ENCODE data around the gene PLCXD1.
"Not testable (repeated sequence)": the region's sequence is repeated elsewhere in the genome, so short reads cannot be mapped to it uniquely, and the experiment has no call there.

The PLCXD1 gene, protein sequence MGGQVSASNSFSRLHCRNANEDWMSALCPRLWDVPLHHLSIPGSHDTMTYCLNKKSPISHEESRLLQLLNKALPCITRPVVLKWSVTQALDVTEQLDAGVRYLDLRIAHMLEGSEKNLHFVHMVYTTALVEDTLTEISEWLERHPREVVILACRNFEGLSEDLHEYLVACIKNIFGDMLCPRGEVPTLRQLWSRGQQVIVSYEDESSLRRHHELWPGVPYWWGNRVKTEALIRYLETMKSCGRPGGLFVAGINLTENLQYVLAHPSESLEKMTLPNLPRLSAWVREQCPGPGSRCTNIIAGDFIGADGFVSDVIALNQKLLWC

DNA sequence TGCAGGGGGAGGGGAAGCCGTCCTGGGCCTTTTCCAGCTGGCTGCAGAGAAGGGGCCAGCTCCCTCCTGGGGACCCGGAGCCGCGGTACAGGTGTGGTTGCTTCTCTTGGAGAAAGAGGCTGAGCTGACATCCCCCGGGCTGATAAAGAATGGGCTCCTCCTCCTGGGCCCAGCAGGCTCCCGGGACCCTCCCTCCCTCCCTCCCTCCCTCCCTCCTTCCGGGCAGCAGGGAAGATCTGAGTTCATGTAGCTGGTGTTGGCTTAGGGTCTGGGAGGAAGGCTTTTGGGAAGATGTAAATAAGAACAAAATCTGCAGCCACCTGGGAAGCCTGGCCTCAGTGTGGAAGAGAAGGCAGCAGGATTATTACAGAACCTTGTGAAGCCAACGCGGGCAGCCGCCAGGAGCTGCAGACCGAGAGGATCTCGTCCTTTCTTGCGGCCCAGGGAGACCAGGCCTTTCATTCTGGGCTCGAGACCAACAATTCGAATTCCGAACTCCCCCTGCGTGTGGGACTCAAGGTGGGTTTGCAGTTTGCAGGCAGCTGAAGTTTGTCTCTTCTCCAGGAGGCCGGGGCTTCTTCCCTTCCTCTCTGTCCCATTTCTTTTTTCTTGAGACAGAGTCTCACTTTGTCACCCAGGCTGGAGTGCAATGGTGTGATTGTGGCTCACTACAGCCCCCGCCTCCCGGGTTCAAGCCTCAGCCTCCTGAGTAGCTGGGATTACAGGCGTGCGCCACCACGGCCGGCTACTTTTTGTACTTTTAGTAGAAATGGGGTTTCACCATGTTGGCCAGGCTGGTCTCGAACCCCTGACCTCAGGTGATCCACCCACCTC is at the start of gene PLCXD1:
Gene PLCXD1, plus strand, starts transcription at position 216 of the 834 bp plus-strand sequence. CDS start 2,807 bp downstream, outside the sequence.
- peak; percentile 69 for DNase-seq (ENCODE audit: low spot score)

DNA sequence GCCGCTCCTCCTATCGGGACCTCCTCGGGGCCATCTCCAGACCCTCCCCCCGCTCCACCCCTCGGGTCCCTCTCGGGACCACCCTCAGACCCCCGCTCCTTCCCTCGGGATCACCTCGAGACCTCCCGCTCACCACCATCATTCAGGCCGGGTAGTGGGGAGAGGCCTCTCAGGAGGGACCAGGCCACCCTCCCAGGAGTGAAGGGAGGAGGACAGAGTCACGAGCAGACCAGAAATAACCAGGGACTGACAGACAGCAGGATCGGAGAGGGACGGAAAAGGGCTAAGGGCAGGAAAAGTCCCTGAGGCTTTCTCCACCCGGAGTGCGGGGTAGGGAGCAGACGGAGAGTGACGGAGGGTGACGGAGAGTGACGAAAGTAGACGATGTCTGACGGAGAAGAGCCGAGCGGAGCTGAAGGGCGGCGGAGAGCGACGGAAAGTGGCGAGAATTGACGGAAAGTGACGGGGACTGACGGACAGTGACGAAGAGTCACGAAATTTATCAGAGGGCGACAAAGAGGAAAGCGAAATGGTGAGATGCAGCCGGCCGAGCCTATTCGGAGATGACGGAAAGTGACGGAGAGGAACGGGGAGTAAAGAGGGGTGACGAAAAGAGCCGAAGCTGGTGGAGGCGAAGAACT is 49.4 kb upstream of the PLCXD1 start:
- DNase-seq (ENCODE audit: low spot score) = not testable (repeated sequence)

DNA sequence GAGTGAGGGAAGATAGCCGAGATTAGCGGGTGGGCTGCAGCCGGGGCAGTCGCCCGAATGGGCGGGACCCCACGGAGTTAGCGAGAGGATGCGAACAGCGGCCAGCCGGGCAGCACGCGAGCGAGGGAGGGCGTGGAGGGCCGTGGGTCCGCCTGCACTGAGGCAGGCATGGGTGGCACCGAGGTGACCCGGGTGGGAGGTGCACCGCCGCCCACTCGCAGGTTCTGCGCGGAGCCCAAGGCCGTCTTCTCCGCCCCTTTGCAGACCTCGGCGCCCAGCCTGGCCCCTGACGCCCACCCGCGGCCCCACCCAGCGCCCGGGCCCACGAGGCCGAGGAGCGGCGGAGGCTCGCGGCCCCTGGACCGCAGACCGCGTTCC is 48.9 kb upstream of the PLCXD1 start:
- DNase-seq (ENCODE audit: low spot score) = not testable (repeated sequence)

DNA sequence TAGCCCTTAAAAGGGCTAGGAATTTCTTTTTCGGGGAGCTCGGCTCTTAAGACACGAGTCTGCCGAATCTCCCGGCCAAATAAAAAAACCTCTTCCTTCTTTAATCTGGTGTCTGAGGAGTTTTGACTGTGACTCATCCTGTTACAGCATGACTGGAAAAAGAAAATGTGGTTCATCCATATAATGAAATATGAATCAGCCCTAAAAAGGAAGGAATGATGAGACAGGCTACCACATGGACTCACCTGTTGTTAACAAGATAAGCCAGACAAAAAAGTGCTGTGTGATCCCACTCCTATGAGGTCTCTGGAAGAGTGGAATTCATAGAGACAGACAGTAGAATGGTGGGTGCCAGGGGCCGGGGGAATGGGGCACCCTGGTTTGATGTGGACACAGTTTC is 45.0 kb upstream of the PLCXD1 start:
- DNase-seq (ENCODE audit: low spot score) = not testable (repeated sequence)

DNA sequence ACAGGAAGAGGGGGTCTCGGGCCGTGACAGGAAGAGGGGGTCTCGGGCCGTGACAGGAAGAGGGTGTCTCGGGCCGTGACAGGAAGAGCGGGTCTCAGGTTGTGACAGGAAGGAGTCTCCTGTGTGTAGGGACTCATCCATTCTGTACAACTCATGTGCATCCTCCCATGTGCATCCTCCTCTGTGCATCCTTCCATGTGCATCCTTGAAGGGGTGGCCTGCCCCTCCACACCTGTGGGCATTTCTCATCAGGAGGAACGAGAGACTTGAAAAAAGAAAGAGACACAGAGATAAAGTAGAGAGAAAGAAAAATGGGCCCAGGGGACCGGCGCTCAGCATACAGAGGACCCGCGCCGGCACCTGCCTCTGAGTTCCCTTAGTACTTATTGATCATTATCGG is 30.2 kb upstream of the PLCXD1 start:
- DNase-seq (ENCODE audit: low spot score) = no peak

DNA sequence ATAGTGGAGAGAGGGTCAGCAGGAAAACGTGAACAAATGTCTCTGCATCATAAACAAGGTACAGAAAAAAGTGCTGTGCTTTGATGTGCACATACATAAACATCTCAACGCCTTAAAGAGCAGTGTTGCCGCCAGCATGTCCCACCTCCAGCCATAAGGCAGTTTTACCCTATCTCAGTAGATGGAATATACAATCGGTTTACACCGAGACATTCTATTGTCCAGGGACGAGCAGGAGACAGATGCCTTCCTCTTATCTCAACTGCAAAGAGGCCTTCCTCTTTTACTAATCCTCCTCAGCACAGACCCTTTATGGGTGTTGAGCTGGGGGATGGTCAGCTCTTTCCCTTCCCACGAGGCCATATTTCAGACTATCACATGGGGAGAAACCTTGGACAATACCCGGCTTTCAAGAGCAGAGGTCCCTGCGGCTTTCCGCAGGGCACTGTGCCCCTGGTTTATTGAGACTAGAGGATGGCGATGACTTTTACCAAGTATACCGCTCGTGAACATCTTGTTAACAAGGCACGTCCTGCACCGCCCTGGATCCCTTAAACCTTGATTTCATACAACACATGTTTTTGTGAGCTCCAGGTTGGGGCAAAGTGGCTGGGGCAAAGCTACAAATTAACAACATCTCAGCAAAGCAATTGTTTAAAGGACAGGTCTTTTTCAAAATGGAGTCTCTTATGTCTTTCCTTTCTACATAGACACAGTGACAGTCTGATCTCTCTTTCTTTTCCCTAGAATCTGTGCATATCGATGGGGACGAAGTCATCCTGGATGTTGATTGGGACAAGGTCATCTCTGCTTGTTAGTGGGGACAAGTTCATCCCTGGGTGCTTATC is 29.6 kb upstream of the PLCXD1 start:
- DNase-seq (ENCODE audit: low spot score) = not testable (repeated sequence)

DNA sequence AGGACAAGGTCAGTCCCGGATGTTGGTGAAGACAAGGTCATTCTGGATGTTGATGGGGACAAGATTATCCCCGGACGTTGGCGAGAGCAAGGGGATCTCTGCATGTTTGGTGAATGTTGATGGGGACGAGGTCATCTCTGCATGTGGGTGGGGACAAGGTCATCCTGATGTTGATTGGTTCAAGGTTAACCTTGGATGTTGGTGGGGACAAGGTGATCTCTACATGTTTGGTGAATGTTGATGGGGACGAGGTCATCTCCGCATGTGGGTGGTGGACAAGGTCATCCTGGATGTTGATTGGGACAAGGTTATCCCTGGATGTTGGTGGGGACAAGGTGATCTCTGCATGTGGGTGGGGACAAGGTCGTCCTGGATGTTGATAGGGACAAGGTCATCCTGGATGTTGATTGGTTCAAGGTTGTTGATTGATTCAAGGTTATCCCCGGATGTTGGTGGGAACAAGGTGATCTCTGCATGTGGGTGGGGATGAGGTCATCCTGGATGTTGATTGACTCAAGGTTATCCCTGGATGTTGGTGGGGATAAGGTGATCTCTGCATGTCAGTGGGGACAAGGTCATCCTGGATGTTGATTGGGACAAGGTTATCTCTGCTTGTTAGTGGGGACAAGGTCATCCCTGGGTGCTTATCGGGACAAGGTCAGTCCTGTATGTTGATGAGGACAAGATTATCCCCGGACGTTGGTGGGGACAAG is 28.8 kb upstream of the PLCXD1 start:
- no peak for DNase-seq (ENCODE audit: low spot score)

DNA sequence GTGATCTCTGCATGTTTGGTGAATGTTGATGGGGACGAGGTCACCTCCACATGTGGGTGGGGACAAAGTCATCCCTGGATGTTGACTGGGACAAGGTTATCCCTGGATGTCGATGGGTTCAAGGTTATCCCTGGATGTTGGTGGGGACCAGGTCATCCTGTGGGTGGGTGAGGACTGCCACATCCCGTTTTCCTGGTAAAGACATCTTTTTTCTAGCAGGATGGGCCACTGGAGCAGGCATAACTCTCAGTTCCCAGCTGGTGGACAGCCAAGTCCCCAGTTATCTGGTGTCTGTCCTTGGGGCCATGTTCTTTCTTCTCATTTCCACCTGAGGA is 28.3 kb upstream of the PLCXD1 start:
- DNase-seq (ENCODE audit: low spot score) = no peak

DNA sequence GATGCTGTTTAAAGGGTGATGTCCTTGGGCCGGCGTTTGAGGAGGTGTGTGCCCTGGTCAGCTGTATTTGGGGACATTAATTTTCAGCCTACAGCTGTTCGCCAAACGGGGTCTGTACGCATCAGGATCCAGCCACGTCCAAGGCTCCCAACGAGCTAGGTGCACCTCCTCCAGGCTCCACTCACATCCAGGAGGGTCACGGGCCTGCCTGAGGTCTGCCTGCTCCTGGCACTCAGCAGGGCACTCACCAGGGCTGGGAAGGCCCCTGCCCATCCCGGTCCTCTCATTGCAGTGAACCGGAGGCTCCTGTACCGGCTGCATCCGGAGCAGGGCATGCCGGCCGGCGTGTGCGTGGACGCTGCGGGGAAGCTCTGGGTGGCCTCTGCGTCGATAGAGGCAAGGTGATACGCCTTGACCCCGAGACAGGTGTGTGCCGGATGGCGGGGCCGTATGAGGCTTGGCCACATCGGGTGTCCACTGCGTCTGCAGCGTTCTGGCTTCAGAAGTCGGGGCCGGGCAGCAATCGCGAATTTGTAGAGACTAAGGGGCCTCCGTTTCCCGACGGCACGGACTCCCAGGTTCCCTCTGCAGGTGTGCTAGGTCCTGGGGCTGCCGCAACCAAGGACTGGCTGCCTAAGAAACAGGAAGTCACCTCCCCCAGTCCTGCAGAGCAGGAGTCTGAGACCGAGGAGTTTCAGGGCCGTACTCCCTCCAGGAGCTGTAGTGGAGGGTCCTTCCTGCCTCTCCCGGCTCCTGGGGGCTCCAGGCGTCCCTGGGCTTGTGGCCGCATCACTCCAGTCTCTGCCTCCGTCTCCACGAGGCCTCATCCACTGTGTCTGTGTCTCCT is 27.5 kb upstream of the PLCXD1 start:
- DNase-seq (ENCODE audit: low spot score) = no peak

DNA sequence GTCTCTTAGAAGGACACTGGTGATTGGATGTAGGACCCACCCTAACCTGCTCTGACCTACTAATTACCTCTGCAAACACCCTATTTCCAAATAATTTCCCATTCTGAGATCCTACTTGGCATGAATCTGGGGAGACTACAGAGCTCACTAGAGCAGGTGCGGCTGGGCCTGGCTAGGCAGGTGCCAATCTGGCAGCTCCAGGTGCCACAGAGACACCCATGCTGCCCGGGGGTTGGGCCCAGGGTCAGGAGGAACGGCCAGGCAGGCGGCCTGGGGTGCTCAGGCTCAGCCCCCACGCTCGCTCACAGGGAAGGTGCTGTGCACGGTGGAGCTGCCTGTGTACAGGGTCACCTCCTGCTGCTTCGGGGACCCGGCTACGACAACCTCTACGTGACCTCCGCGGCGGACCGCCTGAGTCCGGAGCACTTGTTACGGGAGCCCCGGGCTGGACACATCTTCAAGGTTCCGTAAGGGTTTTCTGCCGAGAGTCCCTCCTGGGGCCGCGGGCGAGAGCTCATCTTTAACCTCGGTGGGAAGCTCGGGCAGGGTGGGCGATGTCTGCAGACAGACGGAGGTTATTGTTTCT is 26.5 kb upstream of the PLCXD1 start:
- no peak for DNase-seq (ENCODE audit: low spot score)

DNA sequence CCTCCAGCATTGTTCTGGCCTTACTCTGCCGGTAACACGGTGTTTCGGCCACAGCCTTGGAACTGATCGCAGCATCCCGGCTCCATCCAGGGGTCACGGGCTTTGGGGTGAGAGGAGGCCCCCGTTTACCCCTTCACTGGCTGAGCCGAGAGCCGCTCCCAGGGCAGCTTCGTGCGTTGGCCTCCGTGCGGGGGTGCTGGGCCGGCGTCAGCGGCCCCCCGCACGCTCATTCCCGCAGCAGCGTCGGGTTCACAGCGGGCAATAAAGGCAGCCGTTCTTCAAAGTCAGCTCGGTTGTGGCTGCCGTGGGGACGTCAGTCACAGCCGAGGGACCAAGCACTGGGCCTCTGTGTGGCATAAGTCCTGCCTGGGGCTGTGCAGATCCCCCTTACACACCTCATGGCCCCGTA is 25.3 kb upstream of the PLCXD1 start:
- no peak for DNase-seq (ENCODE audit: low spot score)

DNA sequence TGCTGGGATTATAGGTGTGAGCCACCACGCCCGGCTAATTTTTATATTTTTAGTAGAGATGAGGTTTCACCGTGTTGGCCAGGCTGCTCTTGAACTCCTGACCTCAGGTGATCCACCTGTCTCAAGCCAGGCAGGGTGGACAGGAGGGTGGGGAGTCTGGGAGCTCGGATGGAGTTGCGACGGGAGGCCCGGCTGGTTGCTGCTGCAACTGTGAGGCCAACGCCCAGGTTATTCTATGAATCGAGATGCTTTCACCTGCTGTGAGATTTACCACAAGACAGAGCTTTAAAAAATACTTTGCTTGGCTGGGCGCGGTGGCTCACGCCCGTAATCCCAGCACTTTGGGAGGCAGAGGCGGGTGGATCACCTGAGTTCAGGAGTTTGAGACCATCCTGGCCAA is 24.1 kb upstream of the PLCXD1 start:
- not testable (repeated sequence) for DNase-seq (ENCODE audit: low spot score)

DNA sequence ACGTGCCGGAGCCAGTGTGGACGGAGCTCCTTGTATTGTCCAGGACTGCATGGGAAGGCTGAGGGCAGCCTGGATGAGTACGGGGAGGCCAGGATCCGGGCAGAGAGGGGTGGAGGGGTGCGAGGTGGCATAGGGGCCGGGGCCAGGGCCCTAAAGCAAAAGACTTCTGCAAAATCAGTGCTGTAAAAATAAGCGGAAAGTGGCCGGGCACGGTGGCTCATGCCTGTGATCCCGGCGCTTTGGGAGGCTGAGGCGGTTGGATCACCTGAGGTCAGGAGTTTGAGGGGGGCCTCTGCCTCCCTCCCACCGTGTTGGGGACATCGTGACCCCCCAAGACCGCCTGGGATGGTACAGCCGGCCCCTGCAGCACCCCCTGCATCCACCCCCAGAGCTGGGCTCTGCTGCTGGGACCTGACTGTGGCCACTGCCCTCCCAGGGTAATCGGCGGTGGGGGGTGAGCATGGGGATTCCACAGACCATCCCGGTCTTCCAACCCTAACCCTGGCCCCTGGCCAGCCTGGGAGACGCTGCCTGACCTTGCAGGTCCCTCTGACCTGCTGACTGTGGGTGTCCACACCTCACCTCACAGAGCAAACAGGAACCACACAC is 23.4 kb upstream of the PLCXD1 start:
- DNase-seq (ENCODE audit: low spot score) = no peak

DNA sequence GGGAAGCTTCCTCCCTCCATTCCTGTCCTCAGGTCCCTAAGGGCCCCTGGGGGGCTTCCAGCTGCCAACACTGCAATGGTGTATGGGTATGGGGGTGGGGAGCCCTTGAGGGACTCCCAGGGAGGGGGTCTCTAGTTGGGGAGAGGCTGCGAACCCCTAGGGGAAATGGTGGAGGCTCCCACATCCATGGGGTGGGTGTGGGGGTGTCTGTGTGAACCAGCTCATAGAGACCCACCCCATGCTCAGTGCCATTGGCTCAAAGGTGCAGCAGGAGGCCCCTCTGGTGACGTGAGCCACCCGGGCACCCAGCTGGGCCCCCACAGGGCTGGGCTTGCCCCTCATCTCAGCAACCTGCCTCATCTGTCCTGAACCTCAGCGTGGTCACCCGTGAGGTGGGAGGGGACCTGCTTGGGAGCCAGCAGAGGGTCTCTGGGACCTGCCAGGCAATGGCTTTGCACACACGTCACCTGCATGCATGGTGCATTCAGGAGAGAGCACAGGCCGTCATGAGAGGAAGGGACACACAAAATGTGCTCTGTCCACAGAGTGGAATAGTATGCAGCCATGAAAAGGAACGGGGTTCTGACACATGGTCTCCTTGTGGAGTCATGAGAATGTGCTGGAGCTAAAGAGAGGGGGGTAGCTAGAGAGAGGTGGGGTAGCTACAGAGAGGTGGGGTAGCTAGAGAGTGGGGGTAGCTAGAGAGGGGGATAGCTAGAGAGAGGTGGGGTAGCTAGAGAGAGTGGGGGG is 22.7 kb upstream of the PLCXD1 start:
- DNase-seq (ENCODE audit: low spot score) = no peak

DNA sequence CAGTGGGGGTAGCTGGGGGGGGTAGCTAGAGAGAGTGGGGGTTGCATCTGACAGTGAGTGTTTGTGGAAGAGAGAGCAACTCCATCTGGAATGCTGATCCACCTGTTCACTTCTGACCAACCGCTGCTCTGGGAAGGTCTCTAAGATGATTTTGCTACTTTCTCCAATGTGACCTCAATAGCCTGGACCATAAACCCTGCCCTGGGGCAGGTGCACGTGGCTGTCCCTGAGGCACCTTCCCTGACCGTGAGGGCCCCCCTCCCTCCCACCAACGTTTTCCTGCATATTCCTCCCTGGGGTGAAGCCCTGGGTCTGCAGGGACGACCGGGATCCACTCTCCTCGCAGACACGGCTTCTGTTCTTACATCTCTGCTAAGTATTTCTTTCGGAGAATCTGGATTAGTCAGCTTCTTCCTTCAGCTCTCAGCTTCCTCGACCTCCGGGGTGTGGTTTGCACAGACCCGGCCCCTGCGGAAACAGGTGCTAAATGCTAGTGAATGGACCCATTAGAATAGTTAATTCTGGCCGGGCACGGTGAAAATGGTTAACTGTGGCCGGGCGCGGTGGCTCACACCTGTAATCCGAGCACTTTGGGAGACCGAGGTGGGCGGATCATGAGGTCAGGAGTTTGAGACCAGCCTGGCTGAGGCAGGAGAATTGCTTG is 21.4 kb upstream of the PLCXD1 start:
- DNase-seq (ENCODE audit: low spot score) = no peak

DNA sequence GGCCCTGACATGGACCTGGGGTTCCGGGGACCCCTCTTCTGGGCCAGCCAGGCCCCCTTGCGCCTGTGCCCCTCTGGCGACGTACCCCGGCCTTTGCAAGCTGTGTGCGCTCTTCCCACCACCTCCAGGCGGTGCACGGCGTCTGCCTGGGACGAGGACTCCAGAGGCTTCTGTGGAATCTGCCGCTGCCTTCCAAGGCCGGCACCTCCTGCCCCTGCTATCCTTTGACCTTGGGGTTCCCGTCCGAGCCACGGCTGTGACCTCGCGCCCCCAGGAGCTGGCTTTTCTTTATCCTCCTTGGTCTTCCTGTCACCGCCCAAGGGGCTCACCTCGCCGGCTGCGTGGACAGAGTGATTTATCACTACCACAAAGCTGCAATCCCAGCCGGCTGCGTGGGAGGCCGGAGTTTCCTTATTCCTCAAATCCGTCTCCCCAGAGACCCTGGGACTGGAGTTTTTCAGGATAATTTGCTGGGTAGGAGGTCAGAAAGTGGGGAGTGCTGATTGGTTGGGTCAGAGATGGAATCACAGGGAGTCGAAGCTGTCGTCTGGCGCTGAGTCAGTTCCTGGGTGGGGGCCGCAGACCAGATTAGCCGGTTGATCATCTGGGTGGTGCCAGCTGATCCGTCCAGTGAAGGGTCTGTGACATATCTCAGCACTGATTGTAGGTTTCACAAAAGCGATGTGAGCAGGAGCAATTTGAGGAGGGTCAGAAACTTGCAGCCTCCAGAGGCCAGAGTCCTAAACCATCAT is 19.8 kb upstream of the PLCXD1 start:
- DNase-seq (ENCODE audit: low spot score) = no peak

DNA sequence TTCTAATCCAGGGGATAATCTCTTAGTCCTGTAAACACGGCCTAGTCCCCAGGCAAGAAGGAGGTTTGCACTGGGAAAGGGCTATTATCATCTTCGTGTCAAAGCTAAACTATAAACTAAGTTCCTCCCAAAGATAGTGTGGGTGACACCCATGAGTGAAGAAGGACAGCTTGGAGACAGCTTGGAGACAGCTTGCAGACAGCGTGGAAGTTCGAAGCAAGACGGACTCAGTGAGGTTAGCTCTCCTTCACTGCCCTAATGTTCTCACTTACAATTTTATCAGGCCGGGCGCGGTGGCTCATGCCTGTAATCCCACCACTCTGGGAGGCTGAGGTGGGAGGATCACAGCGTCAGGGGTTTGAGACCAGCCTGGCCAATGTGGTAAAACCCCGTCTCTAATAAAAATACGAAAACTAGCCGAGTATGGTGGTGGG is 19.2 kb upstream of the PLCXD1 start:
- DNase-seq (ENCODE audit: low spot score) = no peak

Data from Ammon's horn (tissue), 1 donor.